NB4 (cell line): ENCODE data around the gene KRTAP10-9.

ENCODE experiments used
- MYC ChIP-seq: IDR thresholded peaks from 2 replicates; pipeline ENCODE4 v1.6.1; 2011; ENCODE audit warnings: low read depth, low read length
- TF ChIP-seq, protein P1 (sequence below): IDR thresholded peaks from one replicate; pipeline ENCODE4 v1.5.1; 2012; ENCODE audit warnings: low read depth, low read length

DNA sequence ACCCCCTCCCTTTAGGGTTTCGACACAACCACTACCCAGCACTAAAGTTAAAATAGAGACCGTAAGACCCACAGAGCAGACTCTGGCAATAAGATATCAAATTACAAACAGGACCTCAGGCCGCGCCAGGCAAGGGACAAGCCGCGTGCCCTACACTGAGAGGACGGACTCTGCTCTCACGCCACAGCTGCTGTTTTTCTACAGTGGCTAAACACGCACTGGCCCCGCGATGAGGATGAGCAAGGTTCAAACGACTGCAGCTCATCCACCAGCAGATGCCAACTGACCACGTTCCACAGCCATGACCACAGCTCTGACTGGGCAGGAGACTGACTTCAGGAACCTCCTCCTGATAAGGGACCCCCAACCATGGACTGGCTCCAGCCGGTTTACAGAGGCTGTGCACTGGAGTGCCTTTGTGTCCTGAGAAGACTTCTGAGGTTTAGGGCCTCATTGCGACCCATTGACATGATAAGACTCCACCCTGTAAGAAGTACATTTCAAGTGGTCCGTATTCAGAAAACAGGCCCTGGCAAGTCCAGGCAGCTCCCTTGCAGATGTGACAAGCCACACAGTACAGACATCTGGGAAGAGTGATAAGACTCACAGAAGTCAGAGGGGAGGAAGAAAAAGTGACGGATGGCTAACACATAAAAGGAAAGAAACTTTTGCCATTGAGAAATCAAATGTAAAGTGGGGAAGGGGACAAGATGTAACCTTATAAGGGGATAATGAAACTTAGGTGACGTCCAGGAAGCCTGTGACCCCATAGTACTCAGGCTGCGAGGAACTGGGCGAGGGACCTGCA lies 33.1 kb upstream of the KRTAP10-9 start:
- TF ChIP-seq, protein P1, sequence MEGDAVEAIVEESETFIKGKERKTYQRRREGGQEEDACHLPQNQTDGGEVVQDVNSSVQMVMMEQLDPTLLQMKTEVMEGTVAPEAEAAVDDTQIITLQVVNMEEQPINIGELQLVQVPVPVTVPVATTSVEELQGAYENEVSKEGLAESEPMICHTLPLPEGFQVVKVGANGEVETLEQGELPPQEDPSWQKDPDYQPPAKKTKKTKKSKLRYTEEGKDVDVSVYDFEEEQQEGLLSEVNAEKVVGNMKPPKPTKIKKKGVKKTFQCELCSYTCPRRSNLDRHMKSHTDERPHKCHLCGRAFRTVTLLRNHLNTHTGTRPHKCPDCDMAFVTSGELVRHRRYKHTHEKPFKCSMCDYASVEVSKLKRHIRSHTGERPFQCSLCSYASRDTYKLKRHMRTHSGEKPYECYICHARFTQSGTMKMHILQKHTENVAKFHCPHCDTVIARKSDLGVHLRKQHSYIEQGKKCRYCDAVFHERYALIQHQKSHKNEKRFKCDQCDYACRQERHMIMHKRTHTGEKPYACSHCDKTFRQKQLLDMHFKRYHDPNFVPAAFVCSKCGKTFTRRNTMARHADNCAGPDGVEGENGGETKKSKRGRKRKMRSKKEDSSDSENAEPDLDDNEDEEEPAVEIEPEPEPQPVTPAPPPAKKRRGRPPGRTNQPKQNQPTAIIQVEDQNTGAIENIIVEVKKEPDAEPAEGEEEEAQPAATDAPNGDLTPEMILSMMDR = no peak
- no peak; the same call in 1 of the 2 replicates for TF ChIP-seq MYC
